Breast epithelium (tissue), 4 donors: ENCODE results near the gene CARTPT. TPM values are rescaled to one million over a fixed set of nuclear protein-coding genes. Genes with fewer than 3 reads are reported as not detected.

Experiments used
- DNase-seq, 2 donors: peaks; one replicate each; pipeline ENCODE4 v3.0.0-alpha.2; 2019; ENCODE audit warnings: low spot score in 2 of 2
- H3K27ac ChIP-seq, 2 donors: fragments of 200-600 bp; sonication (generic) in 1 of 2; one replicate each; pipeline ENCODE4 v1.5.1; 2016 to 2019; ENCODE audit warnings: mild to moderate bottlenecking in 1 of 2
- H3K27me3 ChIP-seq, 2 donors: fragments of 200-600 bp; sonication (generic) in 1 of 2; one replicate each; pipeline versions ENCODE4 v1.5.1 to v1.6.0; 2017 to 2019; ENCODE audit warnings: control low read depth in 1 of 2, mild to moderate bottlenecking in 1 of 2
- H3K36me3 ChIP-seq: fragments of 200-600 bp; one replicate; pipeline ENCODE4 v1.5.1; 2019
- H3K4me1 ChIP-seq, 2 donors: fragments of 200-600 bp; sonication (generic); one replicate each; pipeline ENCODE4 v1.5.1; 2016 to 2019; ENCODE audit warnings: control low read depth in 1 of 2
- H3K4me3 ChIP-seq, 3 donors: fragments of 200-600 bp; sonication (generic); 1 replicate in 2 of 3; 2 replicates in 1 of 3; pipeline ENCODE4 v1.5.1; 2016 to 2019; ENCODE audit warnings: mild to moderate bottlenecking in 3 of 3, moderate library complexity in 2 of 3
- H3K9me3 ChIP-seq, 2 donors: fragments of 200-600 bp; sonication (generic) in 1 of 2; one replicate each; pipeline ENCODE4 v1.5.1; 2016 to 2019; ENCODE audit warnings: control low read depth in 1 of 2
- CTCF ChIP-seq, 3 donors: fragments of 450-650 bp; IDR thresholded peaks; one replicate each; pipeline ENCODE4 v1.5.1; 2016 to 2017; ENCODE audit warnings: antibody characterized with exemption in 3 of 3, mild to moderate bottlenecking in 3 of 3, moderate library complexity in 3 of 3
- POLR2A ChIP-seq: fragments of 450-650 bp; IDR thresholded peaks from one replicate; pipeline ENCODE4 v1.6.1; 2016; ENCODE audit warnings: antibody characterized with exemption, mild to moderate bottlenecking, moderate library complexity
- POLR2AphosphoS5 ChIP-seq, 3 donors: sonication (generic); formaldehyde crosslinking; IDR thresholded peaks; one replicate each; pipeline ENCODE4 v1.6.1; 2017; ENCODE audit warnings: antibody characterized with exemption in 3 of 3
- intact Hi-C: fragments of 100-400 bp; cut with DNase I; formaldehyde crosslinking; loops from one replicate; pipeline ENCODE4 v1.15.1; 2023; ENCODE audit warnings: low total_unique reads
- total RNA-seq, 3 donors: library from RNA; depleted of rRNA; stranded (reverse); fragments of >200 nt; gene quantifications; one replicate each; pipeline ENCODE4 v1.1.0, GENCODE V29; 2016

CARTPT gene
- total RNA-seq, 3 donors from 2014 or later, result not detected

- DNase-seq, result no peak
- TF ChIP-seq CTCF (IDR thresholded peaks at IDR 0.05) (no peak), POLR2A (no peak), POLR2AphosphoS5 (IDR thresholded peaks at IDR 0.05) (no peak)
- Histone ChIP-seq H3K27ac (no peak overlapping the region), H3K4me1 (no peaks in the 10 kb centered on the region), H3K36me3 (no peaks in the 10 kb centered on the region), H3K9me3 (no peaks in the 10 kb centered on the region), H3K27me3 (peaks cover 0 to 4% of the 10 kb centered on the region in 2 donors), H3K4me3 (no peak overlapping the region)
- intact Hi-C loops, result no loop called here
Observed at GRCh38 chr5:71769287-71769686, 50.2 kb downstream of the CARTPT start.

GRCh38 chr5:71770381-71770780 is 51.3 kb downstream of the CARTPT start:
- H3K27me3 ChIP-seq, result peaks cover 0 to 4% of the 10 kb centered on the region in 2 donors
- no peak for DNase-seq
- TF ChIP-seq POLR2AphosphoS5 (IDR thresholded peaks at IDR 0.05), result no peak
- no peak for TF ChIP-seq CTCF (IDR thresholded peaks at IDR 0.05)
- TF ChIP-seq POLR2A, result no peak
- intact Hi-C loops, result no loop called here
- H3K9me3 ChIP-seq, result no peaks in the 10 kb centered on the region
- no peak overlapping the region for H3K4me3 ChIP-seq
- H3K36me3 ChIP-seq, result no peaks in the 10 kb centered on the region
- no peaks in the 10 kb centered on the region for H3K4me1 ChIP-seq
- no peak overlapping the region for H3K27ac ChIP-seq

Other genes with a start within 250 kb of the CARTPT start
- 100 to 1,000 TPM in 1 of 3 donors, 10 to 100 TPM in 2; 48.6 to 143 (median 56.4) TPM for gene MCCC2, start 131.9 kb upstream of the CARTPT start, total RNA-seq